ENCODE results near the gene TSPEAR.

TSPEAR gene

DNA sequence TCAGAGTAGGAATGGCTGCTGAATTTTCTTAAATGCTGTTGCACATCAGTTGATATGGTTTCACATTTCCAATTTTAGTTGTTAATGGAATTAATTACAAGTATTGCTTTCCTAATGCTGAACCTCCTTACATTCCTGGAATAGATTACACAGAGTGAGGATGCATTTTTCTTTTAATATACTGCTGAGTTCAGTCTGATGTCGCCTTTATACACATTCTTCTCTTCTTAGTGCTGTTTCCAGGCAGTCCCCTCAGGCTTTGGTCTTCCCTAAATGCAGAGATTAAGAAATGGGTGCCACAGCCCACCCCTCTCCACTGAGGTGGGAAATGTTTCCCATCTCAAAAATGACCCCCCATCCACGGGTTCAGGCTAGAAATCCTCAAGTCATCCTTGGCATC, 6.7 kb upstream of the TSPEAR start:
- no peak for DNase-seq

- no peak for DNase-seq
Observed at GRCh38 chr21:44716984-44717383, 5.6 kb upstream of the TSPEAR start.

GRCh38 chr21:44714905-44715304, 3.5 kb upstream of the TSPEAR start:
- DNase-seq: no peak

DNA sequence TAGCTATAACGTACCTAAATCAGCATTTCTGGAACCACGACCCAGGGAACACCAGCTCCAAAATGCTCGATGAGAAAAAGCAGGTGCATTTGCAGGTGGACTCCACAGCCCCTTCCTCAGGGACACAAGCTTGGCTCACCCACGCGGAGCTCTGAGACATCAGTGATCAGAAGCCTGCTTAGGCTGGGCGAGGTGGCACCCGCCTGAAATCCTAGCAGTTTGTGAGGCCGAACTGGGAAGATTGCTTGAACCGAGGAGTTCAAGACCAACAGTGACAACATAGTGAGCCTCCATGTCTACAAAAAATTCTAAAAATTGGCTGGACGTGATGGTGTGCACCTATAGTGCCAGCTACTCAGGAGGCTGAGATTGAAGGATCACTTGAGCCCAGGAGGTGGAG, 2.5 kb upstream of the TSPEAR start:
- DNase-seq: no peak

DNA sequence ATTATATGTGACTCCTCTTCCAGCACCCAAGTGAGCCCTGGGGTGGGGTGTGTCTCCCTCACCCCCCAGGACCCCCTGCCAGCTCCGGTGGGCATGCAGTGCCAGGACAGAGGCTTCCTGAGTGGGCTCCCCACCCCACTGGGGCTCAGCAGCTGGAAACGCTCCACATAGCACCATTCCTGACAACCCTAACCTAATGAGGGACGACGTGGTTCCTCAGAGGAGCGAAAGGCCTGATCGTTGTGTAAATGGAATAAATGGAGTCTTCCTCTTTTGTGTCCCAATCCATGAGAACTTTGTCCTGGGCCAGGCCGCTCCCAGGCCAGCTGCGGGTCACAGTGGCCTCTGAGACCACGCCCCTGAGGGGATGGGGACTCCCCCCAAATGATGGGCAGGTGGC, 1.8 kb upstream of the TSPEAR start:
- no peak for DNase-seq

- no peak for DNase-seq
Observed at GRCh38 chr21:44712203-44713028, 1.0 kb upstream of the TSPEAR start.

- peak; percentile 86 for DNase-seq
Observed at GRCh38 chr21:44710756-44711326, 531 bp downstream of the TSPEAR start.

DNA sequence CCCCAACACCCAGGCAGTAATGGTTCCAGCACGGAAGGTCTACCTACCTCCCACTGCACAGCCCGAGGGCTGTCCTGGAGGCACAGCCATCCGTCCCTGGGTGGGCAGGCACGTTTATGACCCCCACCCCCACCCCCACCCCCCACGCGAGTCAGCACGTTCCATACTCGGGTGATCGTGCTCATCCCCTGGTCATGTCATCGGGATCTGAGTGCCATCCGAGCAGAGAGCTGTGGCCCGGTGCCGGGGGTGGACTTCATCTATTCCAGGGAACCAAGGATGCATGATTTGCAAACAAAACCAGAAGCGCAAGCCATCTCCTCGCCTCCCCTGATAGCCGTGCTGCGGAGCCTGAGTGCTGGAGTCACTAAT, 1.1 kb downstream of the TSPEAR start:
- DNase-seq: peak; percentile 66

DNA sequence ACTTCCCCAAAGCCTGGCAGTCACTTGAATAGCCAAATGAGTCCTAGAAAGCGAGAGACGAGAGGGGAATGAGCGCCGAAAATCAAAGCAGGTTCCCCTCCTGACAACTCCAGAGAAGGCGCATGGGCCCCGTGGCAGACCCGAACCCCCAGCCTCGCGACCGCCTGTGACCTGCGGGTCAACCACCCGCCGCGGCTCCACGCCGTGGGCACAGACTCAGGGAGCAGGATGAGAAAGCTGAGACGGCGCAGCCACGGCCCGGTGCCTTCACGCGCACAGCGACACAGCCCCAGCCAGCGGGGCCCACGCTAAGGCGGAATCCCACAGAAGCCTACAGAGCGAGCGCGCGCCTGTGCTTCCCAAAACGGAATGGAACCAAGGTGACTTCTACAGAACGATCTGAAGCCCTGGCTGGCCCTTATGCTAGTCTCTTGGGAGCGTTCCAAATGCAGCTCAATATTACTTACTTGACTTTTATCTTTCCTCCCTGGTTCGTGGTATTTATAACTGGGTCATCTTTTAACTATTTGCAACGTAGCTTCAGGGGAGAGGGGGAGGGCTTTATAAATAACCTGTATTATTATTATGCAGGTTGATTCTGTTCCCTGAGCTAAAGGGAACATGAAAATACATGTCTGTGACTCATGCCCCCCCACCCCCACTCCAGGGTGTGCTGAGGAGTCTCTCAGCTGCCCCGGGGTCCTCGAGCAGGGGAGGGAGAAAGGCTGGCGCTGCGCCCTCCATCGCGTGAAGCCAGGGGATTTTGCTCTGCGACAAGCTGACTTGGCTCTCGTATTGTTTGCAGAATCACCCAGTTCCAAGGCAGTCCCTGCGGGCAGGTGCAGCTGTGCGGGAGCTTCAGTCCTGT, 1.7 kb downstream of the TSPEAR start:
- peak; percentile 92 for DNase-seq

- DNase-seq: no peak
Observed at GRCh38 chr21:44708866-44709425, 2.4 kb downstream of the TSPEAR start.

- peak; percentile 24 for DNase-seq
Observed at GRCh38 chr21:44708213-44708865, 3.0 kb downstream of the TSPEAR start.

DNA sequence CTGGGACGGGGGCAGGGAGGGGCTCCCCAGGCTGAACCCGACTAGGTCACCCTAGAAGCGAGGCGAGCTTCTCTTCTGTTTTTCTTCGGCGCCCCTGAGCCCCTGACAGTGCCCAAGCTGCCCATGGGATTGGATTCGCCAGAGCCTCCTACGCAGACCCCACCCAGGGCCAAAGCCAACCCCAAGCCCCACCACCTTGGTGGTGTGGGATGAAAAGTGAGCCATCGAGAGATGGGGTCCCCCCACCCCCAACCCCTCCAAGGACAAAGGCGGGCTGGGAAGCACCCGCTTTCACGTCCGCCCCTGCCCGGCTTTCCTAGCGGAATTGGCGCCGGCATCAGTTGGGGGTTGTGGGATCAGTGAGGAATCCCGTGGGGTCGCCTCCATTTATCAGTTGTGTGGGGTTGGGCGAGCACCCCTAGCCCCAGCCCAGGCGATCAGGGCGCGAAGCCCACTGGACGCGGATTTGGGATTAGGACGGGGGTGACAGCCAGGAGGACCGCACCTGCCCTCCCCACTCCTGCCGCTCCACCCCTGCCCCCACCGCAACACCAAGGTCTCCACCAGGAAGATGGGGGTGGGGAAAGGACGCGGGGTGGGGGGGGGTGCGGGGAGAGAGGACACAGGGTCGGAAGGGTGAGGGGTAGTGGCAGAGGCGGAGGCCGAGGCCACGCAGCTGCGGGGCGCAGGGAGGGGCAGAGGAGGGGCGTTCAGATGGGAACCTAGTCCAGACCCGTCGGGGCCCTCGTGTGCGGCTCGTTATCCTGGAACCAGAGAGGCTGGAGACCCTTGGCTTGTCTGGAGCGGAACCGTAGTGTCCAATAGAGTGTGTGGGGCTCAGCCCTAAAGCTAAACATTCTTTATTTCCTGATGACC, 4.4 kb downstream of the TSPEAR start:
- no peak for DNase-seq

GRCh38 chr21:44706026-44706705, 5.2 kb downstream of the TSPEAR start:
- DNase-seq: no peak

DNA sequence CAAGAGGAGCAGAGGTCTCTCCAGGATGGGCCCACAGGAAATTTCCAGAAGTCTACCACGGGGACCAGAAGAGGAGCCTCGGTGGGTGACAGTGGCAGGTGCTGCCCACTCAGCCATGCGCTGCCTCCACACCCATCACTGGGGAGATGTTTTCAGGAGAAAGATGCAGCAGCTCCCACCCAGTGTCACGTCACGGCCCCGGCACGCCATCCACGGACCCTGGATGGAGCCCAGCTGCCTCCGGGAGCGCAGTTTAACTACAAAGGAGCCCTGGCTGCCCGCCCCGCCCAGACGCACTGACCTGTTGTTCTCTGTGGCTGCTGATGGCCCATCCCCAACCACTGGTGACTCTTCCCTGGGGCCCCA, 6.8 kb downstream of the TSPEAR start:
- no peak for DNase-seq

DNA sequence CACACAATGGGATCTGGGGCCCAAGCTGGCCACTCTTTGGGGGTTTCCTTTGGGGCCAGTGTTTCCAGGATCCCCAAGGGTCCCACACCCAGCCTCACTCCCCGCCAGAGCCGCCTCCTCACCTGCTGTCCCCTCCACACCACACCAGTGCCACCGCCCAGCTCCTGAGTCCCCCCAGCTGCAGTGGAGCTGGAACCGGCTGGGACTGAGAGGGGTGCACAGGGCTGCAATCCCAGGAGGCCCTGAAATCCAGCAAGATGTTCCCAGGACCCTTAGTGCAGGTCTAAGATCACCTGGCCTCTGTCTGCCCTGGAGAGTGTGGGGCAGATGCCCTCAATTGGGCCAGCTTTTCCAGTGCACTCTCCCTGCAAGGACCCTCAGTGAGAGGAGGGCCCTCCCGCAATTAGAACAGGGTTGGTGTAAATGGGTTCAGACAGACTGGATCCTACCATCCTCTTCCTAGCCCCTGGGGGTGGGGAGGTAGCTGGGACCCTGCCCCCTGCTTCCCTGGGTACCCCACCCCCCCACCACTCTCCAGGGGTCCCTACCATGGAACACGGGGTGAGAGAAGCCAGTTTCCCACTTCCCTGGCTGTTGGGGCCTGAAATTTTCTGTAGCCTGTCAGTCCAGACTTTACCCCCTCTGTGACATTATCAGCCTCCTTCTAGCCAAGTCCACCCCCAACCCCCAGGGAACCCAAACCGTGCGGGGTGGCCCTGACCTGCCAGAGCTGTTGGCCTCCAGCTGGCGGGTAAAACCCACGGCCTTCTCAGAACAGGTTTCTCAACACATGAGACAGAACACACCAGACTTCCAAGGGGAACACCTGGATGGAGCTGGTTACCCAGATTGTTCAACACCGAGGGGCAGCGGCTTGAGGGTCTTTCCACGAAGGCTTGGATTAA, 7.4 kb downstream of the TSPEAR start:
- no peak for DNase-seq

DNA sequence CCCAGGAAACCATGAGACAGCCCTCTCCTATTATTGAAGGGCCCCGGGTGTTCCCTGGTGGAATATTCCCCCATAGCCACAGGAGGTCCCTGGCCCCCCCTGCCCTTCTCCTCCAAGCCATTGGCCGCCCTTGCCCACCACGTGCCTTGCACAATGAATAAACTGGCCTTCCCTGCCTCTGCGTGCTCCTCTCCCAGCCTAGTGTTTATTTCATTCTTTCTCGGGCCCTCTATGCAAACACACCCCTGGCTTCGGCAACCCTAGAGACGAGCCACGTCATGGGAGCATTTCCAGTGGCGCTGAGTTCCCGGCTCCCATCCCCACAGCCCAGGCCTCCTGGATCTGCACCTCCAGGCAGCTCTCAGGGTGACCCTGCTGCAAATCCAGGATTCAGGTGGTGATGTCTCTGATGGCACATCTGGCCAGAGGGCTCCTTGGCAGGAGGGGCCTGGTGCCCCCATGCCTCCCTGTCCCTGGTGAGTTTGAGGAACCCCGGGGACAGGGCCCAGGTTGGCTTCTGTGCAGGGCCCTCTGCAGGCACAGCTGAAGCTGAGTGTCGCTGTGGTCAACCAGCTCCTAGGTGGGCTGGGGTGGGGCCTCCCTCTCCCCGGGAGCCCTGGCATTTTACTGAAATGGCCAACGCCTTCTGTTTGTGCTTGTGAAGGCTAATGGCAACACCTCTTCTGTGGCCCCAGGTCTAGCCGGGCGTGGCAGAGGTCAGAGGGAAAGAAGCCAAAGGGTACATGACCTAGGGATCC, 8.2 kb downstream of the TSPEAR start:
- peak; percentile 96 for DNase-seq

DNA sequence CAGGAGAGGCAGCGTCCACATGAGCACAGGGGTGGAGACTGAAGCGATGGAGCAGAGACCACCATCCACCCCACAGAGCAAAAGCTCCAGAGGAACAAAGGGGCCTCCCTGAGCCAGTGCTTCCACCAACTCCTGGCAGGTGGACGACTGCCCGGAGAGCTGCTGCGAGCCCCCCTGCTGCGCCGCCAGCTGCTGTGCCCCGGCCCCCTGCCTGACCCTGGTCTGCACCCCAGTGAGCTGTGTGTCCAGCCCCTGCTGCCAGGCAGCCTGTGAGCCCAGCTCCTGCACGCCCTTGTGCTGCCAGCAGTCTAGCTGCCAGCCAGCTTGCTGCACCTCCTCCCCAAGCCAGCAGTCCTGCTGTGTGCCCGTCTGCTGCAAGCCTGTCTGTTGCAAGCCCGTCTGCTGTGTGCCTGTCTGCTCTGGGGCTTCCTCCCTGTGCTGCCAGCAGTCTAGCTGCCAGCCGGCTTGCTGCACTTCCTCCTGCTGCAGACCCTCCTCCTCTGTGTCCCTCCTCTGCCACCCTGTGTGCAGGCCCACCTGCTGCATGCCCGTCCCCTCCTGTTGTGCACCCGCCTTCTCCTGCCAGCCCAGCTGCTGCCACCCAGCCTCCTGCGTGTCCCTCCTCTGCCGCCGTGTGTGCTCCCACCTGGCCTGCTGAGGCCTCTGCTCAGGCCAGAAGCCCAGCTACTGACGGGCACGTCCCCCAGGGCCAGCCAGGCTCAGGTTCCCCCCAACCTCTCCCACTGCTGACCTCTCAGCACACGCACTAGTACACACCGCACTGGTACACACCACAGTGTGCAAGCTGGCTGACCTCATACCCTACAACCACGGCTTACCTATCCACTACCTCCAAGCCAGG, 9.0 kb downstream of the TSPEAR start:
- peak; percentile 82 for DNase-seq

DNA sequence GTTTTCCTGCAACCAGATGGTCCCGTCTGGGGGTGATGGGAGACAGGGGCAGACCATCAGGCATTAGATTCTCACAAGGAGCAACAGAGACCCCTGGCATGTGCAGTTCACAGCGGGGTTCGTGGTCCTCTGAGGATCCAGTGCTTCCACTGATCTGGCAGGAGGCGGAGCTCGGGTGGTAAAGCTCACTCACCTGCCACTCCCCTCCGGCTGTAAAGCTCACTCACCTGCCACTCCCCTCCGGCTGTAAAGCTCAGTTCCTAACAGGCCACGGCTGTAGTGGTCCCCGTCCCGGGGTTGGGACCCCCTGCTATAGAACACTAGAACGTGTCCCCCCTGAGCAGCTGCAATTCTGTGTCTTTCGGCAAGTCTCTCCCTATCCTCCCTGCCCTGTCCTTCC, 9.8 kb downstream of the TSPEAR start:
- peak; percentile 39 for DNase-seq

- DNase-seq: no peak
Observed at GRCh38 chr21:44701023-44701400, 10.4 kb downstream of the TSPEAR start.
